IMR-90 (cell line): ENCODE data around the gene GAS2L2. TPM values are rescaled to one million over a fixed set of nuclear protein-coding genes. Genes with fewer than 3 reads are reported as not detected.

Experiments
- ATAC-seq: fragments of 200-7000 bp; cut with Tn5 transposase; 2 replicates; pipeline ENCODE4 v1.9.1; 2020; ENCODE audit warnings: low read depth, mild to moderate bottlenecking, moderate library complexity
- BruUV-seq: library from RNA; stranded (reverse); fragments of 400-500 nt; replicated peaks from 2 replicates; lab custom pipeline; 2021; lab: Mats Ljungman, UMichigan
- CTCF ChIA-PET: fragments of 300-600 bp; formaldehyde crosslinking; extraction: SDS; loops from one replicate; lab custom pipeline; 2021; ENCODE audit warnings: antibody characterized with exemption; lab: Yijun Ruan, JAX
- POLR2A ChIA-PET: fragments of 300-600 bp; sonication (Branson Sonifier 250); formaldehyde crosslinking; loops from one replicate; lab custom pipeline; 2022; ENCODE audit warnings: antibody characterized with exemption; ENCODE audit not compliant: unreplicated experiment; lab: Charles Lee
- DNase-seq: peaks from one replicate; pipeline ENCODE4 v3.0.0; 2013
- H2AFZ ChIP-seq: replicated peaks from 2 replicates; pipeline ENCODE3; 2013; ENCODE audit warnings: low read length, mild to moderate bottlenecking; ENCODE audit not compliant: poor library complexity
- H2AK5ac ChIP-seq: 2 replicates; pipeline ENCODE4 v1.6.1; 2013; ENCODE audit warnings: low read depth, low read length, inconsistent platforms
- H2AK9ac ChIP-seq: replicated peaks from 2 replicates; pipeline ENCODE3; 2013; ENCODE audit warnings: mild to moderate bottlenecking, low read depth, low read length, moderate library complexity; ENCODE audit not compliant: poor library complexity
- H2BK120ac ChIP-seq: 2 replicates; pipeline ENCODE4 v1.6.1; 2013; ENCODE audit warnings: low read depth, low read length, inconsistent platforms
- H2BK15ac ChIP-seq: 3 replicates; pipeline ENCODE4 v1.6.1; 2013; ENCODE audit warnings: low read depth, low read length, inconsistent platforms
- H2BK20ac ChIP-seq: 2 replicates; pipeline ENCODE4 v1.6.1; 2013; ENCODE audit warnings: low read depth, mild to moderate bottlenecking, inconsistent platforms, low read length, moderate library complexity
- H2BK5ac ChIP-seq: 2 replicates; pipeline ENCODE4 v1.6.1; 2013; ENCODE audit warnings: mild to moderate bottlenecking, low read depth, low read length, inconsistent platforms; ENCODE audit not compliant: poor library complexity, severe bottlenecking
- H3K14ac ChIP-seq: replicated peaks from 2 replicates; pipeline ENCODE4 v1.6.1; 2013; ENCODE audit warnings: low read depth, low read length, inconsistent platforms
- H3K18ac ChIP-seq: 2 replicates; pipeline ENCODE4 v1.6.1; 2013; ENCODE audit warnings: low read depth, low read length, control low read depth
- H3K23ac ChIP-seq: 2 replicates; pipeline ENCODE4 v1.6.1; 2013; ENCODE audit warnings: low read depth, low read length, inconsistent platforms
- H3K27ac ChIP-seq: 2 replicates; pipeline ENCODE4 v1.5.1; 2013; ENCODE audit warnings: mild to moderate bottlenecking, control low read depth, low read length; ENCODE audit not compliant: insufficient read depth
- H3K27me3 ChIP-seq: 2 replicates; pipeline ENCODE4 v1.6.1; 2013; ENCODE audit warnings: low read length; ENCODE audit not compliant: control insufficient read depth, insufficient read depth
- H3K36me3 ChIP-seq: 2 replicates; pipeline ENCODE4 v1.6.1; 2013; ENCODE audit warnings: low read length, mixed read lengths; ENCODE audit not compliant: control insufficient read depth, insufficient read depth
- H3K4ac ChIP-seq: 2 replicates; pipeline ENCODE4 v1.6.1; 2013; ENCODE audit warnings: low read depth, low read length, inconsistent platforms
- H3K4me1 ChIP-seq: 2 replicates; pipeline ENCODE4 v1.6.1; 2013; ENCODE audit warnings: low read length, mixed read lengths; ENCODE audit not compliant: control insufficient read depth, insufficient read depth
- H3K4me2 ChIP-seq: 2 replicates; pipeline ENCODE4 v1.6.1; 2013; ENCODE audit warnings: low read depth, mild to moderate bottlenecking, control low read depth, low read length, moderate library complexity
- H3K4me3 ChIP-seq: 2 replicates; pipeline ENCODE4 v1.5.1; 2013; ENCODE audit warnings: low read depth, mild to moderate bottlenecking, control low read depth, low read length, moderate library complexity; ENCODE audit not compliant: insufficient read depth
- H3K56ac ChIP-seq: 2 replicates; pipeline ENCODE4 v1.6.1; 2013; ENCODE audit warnings: low read length, inconsistent platforms; ENCODE audit not compliant: insufficient read depth; ENCODE audit errors: extremely low read depth
- H3K79me1 ChIP-seq, 2 experiments: 2 replicates each; pipeline ENCODE4 v1.6.1; 2013; ENCODE audit warnings: low read length in 2 of 2, inconsistent platforms in 1 of 2, low read depth in 1 of 2
- H3K9ac ChIP-seq: 2 replicates; pipeline ENCODE4 v1.6.1; 2013; ENCODE audit warnings: low read depth, low read length, control low read depth
- H3K9me1 ChIP-seq: 2 replicates; pipeline ENCODE4 v1.6.1; 2013; ENCODE audit warnings: low read length, inconsistent platforms; ENCODE audit not compliant: insufficient read depth
- H3K9me3 ChIP-seq: 2 replicates; pipeline ENCODE4 v1.6.1; 2013; ENCODE audit warnings: low read length; ENCODE audit not compliant: control insufficient read depth, insufficient read depth
- H4K20me1 ChIP-seq: 2 replicates; pipeline ENCODE4 v1.6.1; 2013; ENCODE audit warnings: low read length, inconsistent platforms; ENCODE audit not compliant: insufficient read depth
- H4K5ac ChIP-seq: 2 replicates; pipeline ENCODE4 v1.6.1; 2013; ENCODE audit warnings: mild to moderate bottlenecking, low read depth, low read length, control low read depth
- H4K8ac ChIP-seq, 2 experiments: 2 replicates each; pipeline ENCODE4 v1.6.1; 2013; ENCODE audit warnings: low read depth in 2 of 2, low read length in 2 of 2, control low read depth in 1 of 2, inconsistent platforms in 1 of 2
- H4K91ac ChIP-seq: 2 replicates; pipeline ENCODE4 v1.6.1; 2013; ENCODE audit warnings: low read depth, low read length, inconsistent platforms; ENCODE audit not compliant: insufficient read depth
- BHLHE40 ChIP-seq: fragments of 150-350 bp; IDR thresholded peaks from 2 replicates; pipeline ENCODE4 v1.6.1; 2016; ENCODE audit warnings: mild to moderate bottlenecking, low read depth, low read length
- CEBPB ChIP-seq: IDR thresholded peaks from 2 replicates; pipeline ENCODE4 v1.6.1; 2012; ENCODE audit warnings: low read depth, low read length, improper control_type of control experiment
- CHD1 ChIP-seq: IDR thresholded peaks from 2 replicates; pipeline ENCODE4 v1.6.1; 2012; ENCODE audit warnings: low read depth, low read length, improper control_type of control experiment
- FOS ChIP-seq: fragments of 150-350 bp; IDR thresholded peaks from 2 replicates; pipeline ENCODE4 v1.6.1; 2016; ENCODE audit warnings: low read depth, low read length
- MAFK ChIP-seq: IDR thresholded peaks from 2 replicates; pipeline ENCODE4 v1.6.1; 2012; ENCODE audit warnings: low read depth, low read length, improper control_type of control experiment
- MAZ ChIP-seq: IDR thresholded peaks from 2 replicates; pipeline ENCODE4 v1.6.1; 2012; ENCODE audit warnings: low read depth, mild to moderate bottlenecking, low read length, improper control_type of control experiment, moderate library complexity, borderline replicate concordance
- MXI1 ChIP-seq: IDR thresholded peaks from 2 replicates; pipeline ENCODE4 v1.6.1; 2012; ENCODE audit warnings: low read depth, mild to moderate bottlenecking, low read length, moderate library complexity, borderline replicate concordance
- NFE2L2 ChIP-seq: fragments of 150-350 bp; IDR thresholded peaks from 2 replicates; pipeline ENCODE4 v1.6.1; 2016; ENCODE audit warnings: low read depth, mild to moderate bottlenecking, low read length
- POLR2A ChIP-seq: IDR thresholded peaks from 2 replicates; pipeline ENCODE4 v1.6.1; 2012; ENCODE audit warnings: mild to moderate bottlenecking, low read depth, low read length
- RAD21 ChIP-seq: IDR thresholded peaks from 2 replicates; pipeline ENCODE4 v1.6.1; 2012; ENCODE audit warnings: low read length, improper control_type of control experiment
- RCOR1 ChIP-seq: IDR thresholded peaks from 2 replicates; pipeline ENCODE4 v1.6.1; 2012; ENCODE audit warnings: mild to moderate bottlenecking, low read length, improper control_type of control experiment; ENCODE audit not compliant: insufficient replicate concordance
- RFX5 ChIP-seq: IDR thresholded peaks from 2 replicates; pipeline ENCODE4 v1.8.0; 2012; ENCODE audit warnings: low read depth, mild to moderate bottlenecking, low read length, moderate library complexity
- SMC3 ChIP-seq: fragments of 150-350 bp; IDR thresholded peaks from 2 replicates; pipeline ENCODE4 v1.6.1; 2016; ENCODE audit warnings: low read depth, mild to moderate bottlenecking, antibody characterized with exemption, low read length, moderate library complexity
- USF2 ChIP-seq: fragments of 150-350 bp; IDR thresholded peaks from 2 replicates; pipeline ENCODE4 v1.6.1; 2017; ENCODE audit warnings: mild to moderate bottlenecking, antibody characterized with exemption, low read length, low read depth
- WGBS, 2 experiments: methylation state at CpG; one replicate each; pipeline versions ENCODE4 v1.1.5 to v1.1.7; 2013; ENCODE audit warnings: missing lambda C conversion rate in 2 of 2; ENCODE audit not compliant: insufficient read length in 1 of 2; ENCODE audit errors: extremely low coverage in 2 of 2; 5-methylcytosine and 5-hydroxymethylcytosine counted together
- dilution Hi-C: fragments of 300-500 bp; cut with HindIII; formaldehyde crosslinking; loops from one replicate; pipeline ENCODE4 v1.14.3; 2018; ENCODE audit warnings: low sequenced_read_pairs; ENCODE audit not compliant: unreplicated experiment
- in situ Hi-C: fragments of 300-500 bp; cut with MboI; formaldehyde crosslinking; loops from 3 replicates; pipeline ENCODE4 v1.14.3; 2019; ENCODE audit warnings: low sequenced_read_pairs, inconsistent platforms, mixed read lengths
- intact Hi-C: fragments of 100-400 bp; cut with micrococcal nuclease; formaldehyde crosslinking; loops from 2 replicates; pipeline ENCODE4 v1.10.0; 2022
- polyA plus RNA-seq, 3 experiments: library from polyadenylated mRNA; depleted of rRNA; stranded (reverse); fragments of >200 nt; gene quantifications; 2 replicates each; pipeline ENCODE4 v1.2.3, GENCODE V29; 2012; ENCODE audit warnings: low replicate concordance in 1 of 3
- total RNA-seq: library from RNA; depleted of rRNA; stranded (reverse); fragments of >200 nt; gene quantifications from 2 replicates; pipeline ENCODE4 v1.2.3, GENCODE V29; 2012
- TF ChIP-seq, protein P1 (sequence below): fragments of 150-350 bp; IDR thresholded peaks from 2 replicates; pipeline ENCODE4 v1.6.1; 2016; ENCODE audit warnings: low read depth, mild to moderate bottlenecking, low read length, moderate library complexity, borderline replicate concordance
- TF ChIP-seq, protein P2 (sequence below): conservative IDR thresholded peaks from 2 replicates; pipeline ENCODE4 v1.5.1; 2012; ENCODE audit warnings: mild to moderate bottlenecking, low read depth, low read length, improper control_type of control experiment

The GAS2L2 gene
- total and polyA plus RNA-seq, 2 of the 4 experiments (the other 2 are of a cell fraction), result 0.02 TPM; not detected in 1

GRCh38 chr17:35748979-35749378, 4.1 kb downstream of the GAS2L2 start:
- Histone ChIP-seq H3K56ac (no peak overlapping the region), H3K9ac (no peak overlapping the region), H2AK9ac (no peak overlapping the region), H2BK120ac (no peak overlapping the region), H3K27ac (no peak overlapping the region), H2BK20ac (no peak overlapping the region), H2BK5ac (no peak overlapping the region), H3K4me2 (no peak overlapping the region), H3K36me3 (no peaks in the 10 kb centered on the region), H4K5ac (no peak overlapping the region), H2BK15ac (no peak overlapping the region), H3K4me1 (peaks cover 8% of the 10 kb centered on the region; the same call in 1 of the 2 replicates), H3K9me3 (no peaks in the 10 kb centered on the region), H4K8ac (no peak overlapping the region), H3K79me1 (no peaks in the 10 kb centered on the region), H4K91ac (no peak overlapping the region), H3K9me1 (no peaks in the 10 kb centered on the region), H3K14ac (no peak overlapping the region), H2AK5ac (no peak overlapping the region), H3K4me3 (no peak overlapping the region), H4K20me1 (no peaks in the 10 kb centered on the region), H2AFZ (no peak overlapping the region), H3K18ac (no peak overlapping the region), H3K27me3 (peaks cover 48% of the 10 kb centered on the region), H3K4ac (no peak overlapping the region), H3K23ac (no peak overlapping the region)
- intact Hi-C loops (loop anchor here (10.0 kb wide), 2 partner anchors 314 to 504 kb away; partner anchors contain the start of genes SLFN12 and SLFN5), dilution Hi-C loops (no loop called here), in situ Hi-C loops (loop anchor here (25.0 kb wide), 1 partner anchor 387 kb away; the partner anchor contains the start of gene SLFN11)
- ATAC-seq (no peak), DNase-seq (no peak)
- 77% methylated on average over 2 of the region's 6 CpGs; no CpG with 5 or more reads in 1 of the 2 experiments for WGBS, 2 experiments
- BruUV-seq, result no TSS peak
- POLR2A ChIA-PET, result no interaction called here
- TF ChIP-seq RCOR1, result no peak
- no peak for TF ChIP-seq FOS
- TF ChIP-seq, protein P1, sequence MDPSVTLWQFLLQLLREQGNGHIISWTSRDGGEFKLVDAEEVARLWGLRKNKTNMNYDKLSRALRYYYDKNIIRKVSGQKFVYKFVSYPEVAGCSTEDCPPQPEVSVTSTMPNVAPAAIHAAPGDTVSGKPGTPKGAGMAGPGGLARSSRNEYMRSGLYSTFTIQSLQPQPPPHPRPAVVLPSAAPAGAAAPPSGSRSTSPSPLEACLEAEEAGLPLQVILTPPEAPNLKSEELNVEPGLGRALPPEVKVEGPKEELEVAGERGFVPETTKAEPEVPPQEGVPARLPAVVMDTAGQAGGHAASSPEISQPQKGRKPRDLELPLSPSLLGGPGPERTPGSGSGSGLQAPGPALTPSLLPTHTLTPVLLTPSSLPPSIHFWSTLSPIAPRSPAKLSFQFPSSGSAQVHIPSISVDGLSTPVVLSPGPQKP, result no peak
- TF ChIP-seq MXI1, result no peak
- no peak for TF ChIP-seq SMC3
- no peak for TF ChIP-seq MAFK
- no peak for TF ChIP-seq USF2
- TF ChIP-seq RFX5, result no peak
- TF ChIP-seq, protein P2, sequence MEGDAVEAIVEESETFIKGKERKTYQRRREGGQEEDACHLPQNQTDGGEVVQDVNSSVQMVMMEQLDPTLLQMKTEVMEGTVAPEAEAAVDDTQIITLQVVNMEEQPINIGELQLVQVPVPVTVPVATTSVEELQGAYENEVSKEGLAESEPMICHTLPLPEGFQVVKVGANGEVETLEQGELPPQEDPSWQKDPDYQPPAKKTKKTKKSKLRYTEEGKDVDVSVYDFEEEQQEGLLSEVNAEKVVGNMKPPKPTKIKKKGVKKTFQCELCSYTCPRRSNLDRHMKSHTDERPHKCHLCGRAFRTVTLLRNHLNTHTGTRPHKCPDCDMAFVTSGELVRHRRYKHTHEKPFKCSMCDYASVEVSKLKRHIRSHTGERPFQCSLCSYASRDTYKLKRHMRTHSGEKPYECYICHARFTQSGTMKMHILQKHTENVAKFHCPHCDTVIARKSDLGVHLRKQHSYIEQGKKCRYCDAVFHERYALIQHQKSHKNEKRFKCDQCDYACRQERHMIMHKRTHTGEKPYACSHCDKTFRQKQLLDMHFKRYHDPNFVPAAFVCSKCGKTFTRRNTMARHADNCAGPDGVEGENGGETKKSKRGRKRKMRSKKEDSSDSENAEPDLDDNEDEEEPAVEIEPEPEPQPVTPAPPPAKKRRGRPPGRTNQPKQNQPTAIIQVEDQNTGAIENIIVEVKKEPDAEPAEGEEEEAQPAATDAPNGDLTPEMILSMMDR, result no peak
- no peak for TF ChIP-seq CHD1
- TF ChIP-seq BHLHE40, result no peak
- no peak for TF ChIP-seq NFE2L2
- TF ChIP-seq MAZ, result no peak
- TF ChIP-seq CEBPB, result no peak
- no peak for TF ChIP-seq POLR2A
- TF ChIP-seq RAD21, result no peak
- CTCF ChIA-PET, result interaction anchor here (1.8 kb wide), 1 partner anchor 137 kb away, joined by 4 read pairs; no protein-coding TSS in a partner anchor
